ENCODE measurements around the gene IGF1R.

IGF1R gene

GRCh38 chr15:98792117-98792516, 143.8 kb downstream of the IGF1R start:
- Histone ChIP-seq H3K27me3 (no peaks in the 10 kb centered on the region), H3K4me3 (ENCODE audit: low read depth, low read length) (no peak overlapping the region), H3K36me3 (no peaks in the 10 kb centered on the region; the same call in 1 of the 2 replicates), H3K9me3 (no peaks in the 10 kb centered on the region), H3K4me1 (peaks cover 66% of the 10 kb centered on the region)
- no peak for DNase-seq
- TF ChIP-seq, protein P1, sequence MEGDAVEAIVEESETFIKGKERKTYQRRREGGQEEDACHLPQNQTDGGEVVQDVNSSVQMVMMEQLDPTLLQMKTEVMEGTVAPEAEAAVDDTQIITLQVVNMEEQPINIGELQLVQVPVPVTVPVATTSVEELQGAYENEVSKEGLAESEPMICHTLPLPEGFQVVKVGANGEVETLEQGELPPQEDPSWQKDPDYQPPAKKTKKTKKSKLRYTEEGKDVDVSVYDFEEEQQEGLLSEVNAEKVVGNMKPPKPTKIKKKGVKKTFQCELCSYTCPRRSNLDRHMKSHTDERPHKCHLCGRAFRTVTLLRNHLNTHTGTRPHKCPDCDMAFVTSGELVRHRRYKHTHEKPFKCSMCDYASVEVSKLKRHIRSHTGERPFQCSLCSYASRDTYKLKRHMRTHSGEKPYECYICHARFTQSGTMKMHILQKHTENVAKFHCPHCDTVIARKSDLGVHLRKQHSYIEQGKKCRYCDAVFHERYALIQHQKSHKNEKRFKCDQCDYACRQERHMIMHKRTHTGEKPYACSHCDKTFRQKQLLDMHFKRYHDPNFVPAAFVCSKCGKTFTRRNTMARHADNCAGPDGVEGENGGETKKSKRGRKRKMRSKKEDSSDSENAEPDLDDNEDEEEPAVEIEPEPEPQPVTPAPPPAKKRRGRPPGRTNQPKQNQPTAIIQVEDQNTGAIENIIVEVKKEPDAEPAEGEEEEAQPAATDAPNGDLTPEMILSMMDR (IDR thresholded peaks at IDR 0.05; ENCODE audit: low read depth, low read length), result no peak

DNA sequence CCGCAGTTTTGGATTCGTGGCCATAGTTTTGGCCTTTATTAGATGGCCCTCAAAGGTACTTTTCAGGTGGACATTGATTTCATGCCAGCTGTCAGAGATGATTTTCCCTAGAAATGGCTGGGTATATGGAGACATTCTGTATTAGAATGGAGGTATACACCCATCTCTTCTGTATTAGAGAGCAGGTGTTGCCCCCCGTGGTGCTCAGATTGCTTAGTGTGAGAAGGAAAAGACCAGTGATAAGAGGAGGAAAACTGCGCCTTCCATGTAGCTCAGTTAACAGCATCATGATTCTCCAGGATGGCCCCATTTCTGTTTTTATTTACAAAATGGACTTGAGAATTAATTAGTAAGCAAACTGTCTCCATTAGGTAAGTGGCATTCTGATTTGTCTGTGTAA, 145.9 kb downstream of the IGF1R start:
- TF ChIP-seq, protein P1 (IDR thresholded peaks at IDR 0.05; ENCODE audit: low read depth, low read length), result no peak
- Histone ChIP-seq H3K36me3 (no peaks in the 10 kb centered on the region; the same call in 1 of the 2 replicates), H3K4me1 (peaks cover 56% of the 10 kb centered on the region), H3K27me3 (no peaks in the 10 kb centered on the region), H3K9me3 (no peaks in the 10 kb centered on the region), H3K4me3 (ENCODE audit: low read depth, low read length) (no peak overlapping the region)
- no peak for DNase-seq

- TF ChIP-seq, protein P1 (IDR thresholded peaks at IDR 0.05; ENCODE audit: low read depth, low read length), result no peak
- Histone ChIP-seq H3K27me3 (no peaks in the 10 kb centered on the region), H3K36me3 (no peaks in the 10 kb centered on the region; the same call in 1 of the 2 replicates), H3K4me1 (peaks cover 56% of the 10 kb centered on the region), H3K9me3 (no peaks in the 10 kb centered on the region), H3K4me3 (ENCODE audit: low read depth, low read length) (no peak overlapping the region)
- no peak for DNase-seq
These were observed 146.4 kb downstream of the IGF1R start for GRCh38 chr15:98794748-98795147.

- TF ChIP-seq, protein P1 (IDR thresholded peaks at IDR 0.05; ENCODE audit: low read depth, low read length), result no peak
- Histone ChIP-seq H3K4me1 (peaks cover 54% of the 10 kb centered on the region), H3K36me3 (peaks cover 3% of the 10 kb centered on the region; the same call in 1 of the 2 replicates), H3K9me3 (no peaks in the 10 kb centered on the region; the same call in 1 of the 2 replicates), H3K27me3 (no peaks in the 10 kb centered on the region), H3K4me3 (ENCODE audit: low read depth, low read length) (no peak overlapping the region)
- DNase-seq, result no peak
These were observed 147.6 kb downstream of the IGF1R start for GRCh38 chr15:98795980-98796379.

DNA sequence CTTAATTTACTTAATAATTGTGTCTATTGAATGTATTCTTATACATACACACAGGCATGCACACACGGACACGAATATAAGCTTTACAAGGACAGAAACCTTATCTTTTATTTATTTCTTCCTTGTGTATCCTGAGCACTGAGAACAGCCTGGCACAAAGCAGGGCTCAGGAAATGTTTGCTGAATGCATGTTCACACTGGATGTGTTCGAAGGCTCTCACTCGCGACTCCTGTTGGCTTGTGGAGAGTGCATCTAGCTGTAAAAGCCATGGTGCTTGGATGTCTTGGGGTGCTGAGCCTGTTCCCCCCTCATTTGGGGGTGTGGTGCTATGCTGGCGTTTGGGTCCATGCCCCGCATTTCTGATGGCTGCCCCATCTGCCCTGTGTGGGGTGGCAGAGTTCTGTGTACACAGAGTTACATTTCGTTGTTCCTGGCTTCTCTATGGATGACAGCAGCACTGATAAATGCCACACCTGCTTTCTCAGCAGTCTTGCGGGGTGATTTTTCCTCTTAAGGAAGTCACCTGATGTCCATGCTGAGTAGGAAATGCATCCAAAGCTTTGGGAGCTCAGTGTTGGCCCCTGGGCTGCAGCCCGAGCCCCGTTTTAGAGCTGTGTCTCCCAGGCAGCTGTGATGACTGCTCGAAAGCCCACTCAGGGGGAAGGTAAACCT, 148.5 kb downstream of the IGF1R start:
- no peaks in the 10 kb centered on the region; the same call in 1 of the 2 replicates for H3K9me3 ChIP-seq
- H3K4me1 ChIP-seq, result peaks cover 54% of the 10 kb centered on the region
- H3K4me3 ChIP-seq (ENCODE audit: low read depth, low read length), result no peak overlapping the region
- no peak for DNase-seq
- TF ChIP-seq, protein P1 (IDR thresholded peaks at IDR 0.05; ENCODE audit: low read depth, low read length), result no peak
- peaks cover 4% of the 10 kb centered on the region; the same call in 1 of the 2 replicates for H3K36me3 ChIP-seq
- no peaks in the 10 kb centered on the region for H3K27me3 ChIP-seq

GRCh38 chr15:98798375-98798893, 150.1 kb downstream of the IGF1R start:
- Histone ChIP-seq H3K9me3 (no peaks in the 10 kb centered on the region; the same call in 1 of the 2 replicates), H3K4me1 (peaks cover 44% of the 10 kb centered on the region), H3K27me3 (no peaks in the 10 kb centered on the region), H3K4me3 (ENCODE audit: low read depth, low read length) (no peak overlapping the region), H3K36me3 (peaks cover 4% of the 10 kb centered on the region; the same call in 1 of the 2 replicates)
- TF ChIP-seq, protein P1 (IDR thresholded peaks at IDR 0.05; ENCODE audit: low read depth, low read length), result no peak
- DNase-seq, result no peak

All from BE2C (cell line).